ENCODE measurements around the gene TTC23. TPM values are rescaled to one million over a fixed set of nuclear protein-coding genes. Genes with fewer than 3 reads are reported as not detected.

TTC23 gene
- total RNA-seq, 2 experiments from 2014 or later: 2.8 to 7.6 TPM

GRCh38 chr15:99169769-99170311 lies 79.5 kb downstream of the TTC23 start:
- H3K4me2 ChIP-seq (ENCODE audit: low read length): no peak overlapping the region
- DNase-seq (ENCODE audit: low spot score): no peak
- no peaks in the 10 kb centered on the region for H3K36me3 ChIP-seq (ENCODE audit: insufficient read depth, low read length)
- H3K4me3 ChIP-seq (ENCODE audit: low read depth, low read length, poor library complexity, severe bottlenecking): no peak overlapping the region
- H3K4me1 ChIP-seq (ENCODE audit: insufficient read depth, low read length, poor library complexity, severe bottlenecking): peaks cover 13% of the 10 kb centered on the region
- H3K9me2 ChIP-seq (ENCODE audit: insufficient read depth, low read length): no peaks in the 10 kb centered on the region
- ChIA-PET CTCF (ENCODE audit: unreplicated experiment) (no interaction called here), POLR2A (no interaction called here)
- no peaks in the 10 kb centered on the region for H3K9me3 ChIP-seq (ENCODE audit: low read length)
- TF ChIP-seq CTCF (conservative IDR thresholded peaks at IDR 0.05; ENCODE audit: low read length) (no peak), EZH2phosphoT487 (IDR thresholded peaks at IDR 0.05; ENCODE audit: borderline replicate concordance, low read depth, low read length) (no peak)
- no peak overlapping the region for H3K27ac ChIP-seq (ENCODE audit: low read depth, low read length, poor library complexity, severe bottlenecking)
- no peak overlapping the region for H2AFZ ChIP-seq (ENCODE audit: low read length)
- no TSS peak for BruUV-seq (replicated peaks)
- intact Hi-C loops (cut with micrococcal nuclease; ENCODE audit: unreplicated experiment): no loop called here
- H3K79me2 ChIP-seq (ENCODE audit: insufficient read depth, low read depth, low read length): no peaks in the 10 kb centered on the region
- H4K20me1 ChIP-seq (ENCODE audit: insufficient read depth, low read length): no peaks in the 10 kb centered on the region

DNA sequence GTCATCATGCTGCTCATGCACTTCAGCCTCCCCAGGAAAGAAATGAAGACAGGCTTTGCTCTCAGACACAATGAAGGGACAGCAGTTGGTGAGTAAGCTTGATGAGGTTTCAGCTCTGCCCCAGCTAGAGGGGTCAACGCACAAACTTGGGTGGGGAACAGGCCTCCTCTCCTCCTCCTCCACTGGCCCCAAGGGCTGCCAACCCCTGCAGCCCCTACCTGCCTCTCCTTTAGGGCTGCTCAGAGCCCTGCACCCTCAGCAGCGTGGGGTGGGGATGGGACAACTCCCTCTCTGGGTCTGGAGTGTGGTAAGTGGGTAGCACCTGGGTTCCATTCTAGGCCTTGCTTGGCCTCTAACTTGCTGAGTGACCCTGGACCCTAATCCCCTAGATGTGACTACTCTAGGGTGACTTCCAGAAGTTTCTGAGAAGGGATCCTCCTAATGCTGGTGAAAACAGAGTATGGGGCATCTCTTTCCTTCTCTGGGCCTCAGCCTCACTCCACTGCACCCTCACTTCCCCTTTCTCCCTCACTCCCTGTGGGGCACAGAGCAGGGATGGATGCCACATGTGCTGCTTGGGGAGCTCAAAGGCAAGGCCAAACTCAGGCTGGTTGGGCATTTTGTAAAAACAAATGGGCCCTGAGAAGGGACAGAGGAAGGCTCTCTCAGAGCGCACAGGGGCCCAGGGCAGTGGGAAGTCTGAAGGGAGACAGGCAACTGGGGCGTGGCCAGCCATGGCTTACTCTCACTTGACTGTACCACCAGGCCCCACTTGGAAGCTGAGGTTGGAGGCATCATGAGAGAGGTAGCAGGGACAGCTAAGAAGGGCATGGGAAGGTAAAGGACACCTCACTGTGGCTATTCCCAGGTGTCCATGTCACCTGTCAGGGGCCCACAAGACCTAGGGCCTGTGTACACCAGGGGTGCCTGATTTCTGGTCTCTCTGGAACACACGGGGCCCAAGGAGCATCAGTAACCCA lies 80.5 kb downstream of the TTC23 start:
- CTCF ChIA-PET (ENCODE audit: unreplicated experiment): no interaction called here
- Histone ChIP-seq H3K4me3 (ENCODE audit: low read depth, low read length, poor library complexity, severe bottlenecking) (no peak overlapping the region), H2AFZ (ENCODE audit: low read length) (no peak overlapping the region), H3K36me3 (ENCODE audit: insufficient read depth, low read length) (no peaks in the 10 kb centered on the region), H3K4me2 (ENCODE audit: low read length) (no peak overlapping the region), H3K9me3 (ENCODE audit: low read length) (no peaks in the 10 kb centered on the region), H4K20me1 (ENCODE audit: insufficient read depth, low read length) (no peaks in the 10 kb centered on the region), H3K79me2 (ENCODE audit: insufficient read depth, low read depth, low read length) (no peaks in the 10 kb centered on the region), H3K9me2 (ENCODE audit: insufficient read depth, low read length) (no peaks in the 10 kb centered on the region), H3K4me1 (ENCODE audit: insufficient read depth, low read length, poor library complexity, severe bottlenecking) (peaks cover 13% of the 10 kb centered on the region), H3K27ac (ENCODE audit: low read depth, low read length, poor library complexity, severe bottlenecking) (no peak overlapping the region)
- peak; percentile 12 for DNase-seq (ENCODE audit: low spot score)
- TF ChIP-seq EZH2phosphoT487 (IDR thresholded peaks at IDR 0.05; ENCODE audit: borderline replicate concordance, low read depth, low read length): no peak
- no peak for TF ChIP-seq CTCF (conservative IDR thresholded peaks at IDR 0.05; ENCODE audit: low read length)
- POLR2A ChIA-PET: interaction anchor here (0.8 kb wide), 1 partner anchor 166 kb away, joined by 3 read pairs; no protein-coding TSS in a partner anchor
- no TSS peak for BruUV-seq (replicated peaks)
- intact Hi-C loops (cut with micrococcal nuclease; ENCODE audit: unreplicated experiment): no loop called here
